SK-N-SH (cell line): ENCODE results near the gene SPECC1L.

ENCODE experiments used
- CTCF ChIP-seq: fragments of 200-600 bp; sonication (generic); IDR thresholded peaks from 2 replicates; pipeline ENCODE4 v1.6.1; 2017; ENCODE audit warnings: antibody characterized with exemption, mild to moderate bottlenecking, moderate library complexity
- ELF1 ChIP-seq: IDR thresholded peaks from 2 replicates; pipeline ENCODE4 v1.4.0; 2012
- EP300 ChIP-seq, 2 experiments: IDR thresholded peaks; 2 replicates each; pipeline versions ENCODE4 v1.4.0 to v1.6.1; 2012; ENCODE audit warnings: borderline replicate concordance in 1 of 2, low read depth in 1 of 2, low read length in 1 of 2
- FOSL2 ChIP-seq: IDR thresholded peaks from 2 replicates; pipeline ENCODE4 v1.4.0; 2012; ENCODE audit warnings: low read depth, mild to moderate bottlenecking, moderate library complexity, borderline replicate concordance
- JUND ChIP-seq: IDR thresholded peaks from 2 replicates; pipeline ENCODE4 v1.4.0; 2012
- MXI1 ChIP-seq: IDR thresholded peaks from 2 replicates; pipeline ENCODE4 v1.6.1; 2012; ENCODE audit warnings: mild to moderate bottlenecking, low read depth, low read length, improper control_type of control experiment
- PBX3 ChIP-seq: IDR thresholded peaks from 2 replicates; pipeline ENCODE4; 2012
- RAD21 ChIP-seq: IDR thresholded peaks from 2 replicates; pipeline ENCODE4 v1.6.1; 2012; ENCODE audit warnings: mild to moderate bottlenecking, low read length
- REST ChIP-seq: IDR thresholded peaks from 2 replicates; pipeline ENCODE4 v1.6.1; 2012; ENCODE audit warnings: mild to moderate bottlenecking, low read depth, low read length, moderate library complexity
- RFX5 ChIP-seq: IDR thresholded peaks from 2 replicates; pipeline ENCODE4 v1.6.1; 2012; ENCODE audit warnings: mild to moderate bottlenecking, improper control_type of control experiment, low read length
- SIN3A ChIP-seq: IDR thresholded peaks from 2 replicates; pipeline ENCODE4 v1.6.1; 2012; ENCODE audit warnings: low read depth, mild to moderate bottlenecking, low read length, moderate library complexity, borderline replicate concordance
- TEAD4 ChIP-seq: IDR thresholded peaks from 2 replicates; pipeline ENCODE4 v1.4.0; 2012; ENCODE audit warnings: mild to moderate bottlenecking, borderline replicate concordance; ENCODE audit not compliant: insufficient read depth

GRCh38 chr22:24366701-24367100, 96.1 kb downstream of the SPECC1L start:
- TF ChIP-seq CTCF (no peak), ELF1 (no peak), EP300 (IDR thresholded peaks at IDR 0.05; ENCODE audit: borderline replicate concordance in 1 of 2, low read depth in 1 of 2, low read length in 1 of 2) (no peak), RFX5 (no peak), PBX3 (no peak), FOSL2 (no peak), MXI1 (no peak), REST (no peak), SIN3A (no peak), JUND (no peak), TEAD4 (no peak), RAD21 (no peak)
